ENCODE results near the gene C12orf76.

GRCh38 chr12:110080410-110080809, 32.1 kb upstream of the C12orf76 start:
- TF ChIP-seq, protein P1, sequence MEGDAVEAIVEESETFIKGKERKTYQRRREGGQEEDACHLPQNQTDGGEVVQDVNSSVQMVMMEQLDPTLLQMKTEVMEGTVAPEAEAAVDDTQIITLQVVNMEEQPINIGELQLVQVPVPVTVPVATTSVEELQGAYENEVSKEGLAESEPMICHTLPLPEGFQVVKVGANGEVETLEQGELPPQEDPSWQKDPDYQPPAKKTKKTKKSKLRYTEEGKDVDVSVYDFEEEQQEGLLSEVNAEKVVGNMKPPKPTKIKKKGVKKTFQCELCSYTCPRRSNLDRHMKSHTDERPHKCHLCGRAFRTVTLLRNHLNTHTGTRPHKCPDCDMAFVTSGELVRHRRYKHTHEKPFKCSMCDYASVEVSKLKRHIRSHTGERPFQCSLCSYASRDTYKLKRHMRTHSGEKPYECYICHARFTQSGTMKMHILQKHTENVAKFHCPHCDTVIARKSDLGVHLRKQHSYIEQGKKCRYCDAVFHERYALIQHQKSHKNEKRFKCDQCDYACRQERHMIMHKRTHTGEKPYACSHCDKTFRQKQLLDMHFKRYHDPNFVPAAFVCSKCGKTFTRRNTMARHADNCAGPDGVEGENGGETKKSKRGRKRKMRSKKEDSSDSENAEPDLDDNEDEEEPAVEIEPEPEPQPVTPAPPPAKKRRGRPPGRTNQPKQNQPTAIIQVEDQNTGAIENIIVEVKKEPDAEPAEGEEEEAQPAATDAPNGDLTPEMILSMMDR (conservative IDR thresholded peaks at IDR 0.05) = no peak
- TF ChIP-seq EZH2 (IDR thresholded peaks at IDR 0.05; ENCODE audit: low read depth) = no peak
